Caco-2 (cell line): ENCODE measurements around the gene ABI2. TPM values are rescaled to one million over a fixed set of nuclear protein-coding genes. Genes with fewer than 3 reads are reported as not detected.

ENCODE experiments used
- BruUV-seq: library from RNA; stranded (reverse); fragments of 400-500 nt; replicated peaks from 2 replicates; lab custom pipeline; 2021; lab: Mats Ljungman, UMichigan
- CTCF ChIA-PET: fragments of 300-600 bp; sonication (Branson Sonifier 250); formaldehyde crosslinking; loops from one replicate; lab custom pipeline; 2022; ENCODE audit warnings: antibody characterized with exemption; lab: Charles Lee
- POLR2A ChIA-PET: fragments of 300-600 bp; sonication (Branson Sonifier 250); formaldehyde crosslinking; loops from one replicate; lab custom pipeline; 2022; ENCODE audit warnings: antibody characterized with exemption; lab: Charles Lee
- DNase-seq, 2 experiments: peaks; one replicate each; pipeline versions ENCODE4 v3.0.0 to v3.0.0-alpha.2; 2020 to 2022
- H3K27me3 ChIP-seq: replicated peaks from 2 replicates; pipeline ENCODE4 v1.6.0; 2011; ENCODE audit warnings: low read length; ENCODE audit not compliant: control insufficient read depth, insufficient read depth
- H3K36me3 ChIP-seq: 2 replicates; pipeline ENCODE4 v1.5.1; 2011; ENCODE audit warnings: low read length; ENCODE audit not compliant: control insufficient read depth, insufficient read depth
- H3K4me1 ChIP-seq: fragments of 250-450 bp; sonication (Bioruptor Pico); 2 replicates; pipeline ENCODE4 v1.5.1; 2020; ENCODE audit warnings: mild to moderate bottlenecking
- H3K4me3 ChIP-seq: 2 replicates; pipeline ENCODE4 v1.5.1; 2011; ENCODE audit warnings: low read depth, mild to moderate bottlenecking, control low read depth, low read length
- H3K9me3 ChIP-seq: fragments of 250-450 bp; sonication (Bioruptor Pico); 2 replicates; pipeline ENCODE4 v1.5.1; 2020; ENCODE audit warnings: mild to moderate bottlenecking, moderate library complexity
- H3K27ac Mint-ChIP-seq: one replicate; pipeline ENCODE4 v1.8.0; 2022; ENCODE audit warnings: mixed read lengths; ENCODE audit not compliant: unreplicated experiment
- H3K27me3 Mint-ChIP-seq: one replicate; pipeline ENCODE4 v1.8.0; 2022; ENCODE audit warnings: mixed read lengths; ENCODE audit not compliant: insufficient read depth, unreplicated experiment
- H3K36me3 Mint-ChIP-seq: one replicate; pipeline ENCODE4 v1.8.0; 2022; ENCODE audit warnings: mild to moderate bottlenecking, mixed read lengths; ENCODE audit not compliant: insufficient read depth, unreplicated experiment
- H3K4me1 Mint-ChIP-seq: one replicate; pipeline ENCODE4 v1.8.0; 2022; ENCODE audit warnings: low read depth, mixed read lengths; ENCODE audit not compliant: unreplicated experiment
- H3K4me3 Mint-ChIP-seq: one replicate; pipeline ENCODE4 v1.8.0; 2022; ENCODE audit warnings: mild to moderate bottlenecking, moderate library complexity, mixed read lengths; ENCODE audit not compliant: unreplicated experiment
- H3K9me3 Mint-ChIP-seq: one replicate; pipeline ENCODE4 v1.8.0; 2022; ENCODE audit warnings: mixed read lengths; ENCODE audit not compliant: unreplicated experiment
- CTCF ChIP-seq, 2 experiments: fragments of 200-600 bp in 1 of 2; IDR thresholded peaks; 1 replicate in 1 of 2; 2 replicates in 1 of 2; pipeline versions ENCODE4 v1.5.1 to v1.8.0; 2011 to 2022; ENCODE audit warnings: antibody characterized with exemption in 1 of 2, control low read depth in 1 of 2, inconsistent platforms in 1 of 2, low read depth in 1 of 2, low read length in 1 of 2, mild to moderate bottlenecking in 1 of 2, moderate library complexity in 1 of 2; ENCODE audit not compliant: insufficient read depth in 1 of 2, severe bottlenecking in 1 of 2, unreplicated experiment in 1 of 2
- intact Hi-C: fragments of 100-400 bp; cut with micrococcal nuclease; formaldehyde crosslinking; loops from one replicate; pipeline ENCODE4 v1.10.0; 2022; ENCODE audit not compliant: unreplicated experiment
- total RNA-seq: library from RNA; stranded (reverse); gene quantifications from 2 replicates; pipeline ENCODE4 v1.2.3, GENCODE V29; 2022

ABI2 gene
- total RNA-seq, 1 experiment from 2014 or later: 60.0 TPM

DNA sequence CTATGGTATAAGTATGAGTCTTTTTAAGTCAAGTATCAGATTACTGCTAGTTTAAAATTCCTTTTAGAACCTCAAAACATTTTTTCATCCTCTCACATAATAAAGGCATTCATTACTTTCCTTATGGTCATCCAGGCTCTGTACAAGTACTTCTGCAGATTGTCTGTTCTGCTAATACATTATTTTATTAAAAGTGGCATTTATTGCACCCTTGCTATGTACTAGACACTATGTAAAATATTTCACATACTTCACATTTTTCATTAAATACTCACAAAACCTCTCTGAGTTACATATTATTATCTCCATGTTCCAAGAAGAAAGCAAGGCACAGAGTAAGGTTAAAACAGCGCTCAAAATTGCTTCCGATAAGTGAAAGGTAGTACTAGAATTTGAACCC is 122.8 kb downstream of the ABI2 start:
- BruUV-seq: no TSS peak
- Mint-ChIP-seq H3K27me3 (no peaks in the 10 kb centered on the region), H3K27ac (no peak overlapping the region), H3K9me3 (no peaks in the 10 kb centered on the region), H3K4me3 (no peak overlapping the region), H3K36me3 (peaks cover 83% of the 10 kb centered on the region), H3K4me1 (peaks cover 13% of the 10 kb centered on the region)
- peaks cover 10% of the 10 kb centered on the region for H3K4me1 ChIP-seq
- ChIA-PET CTCF (no interaction called here), POLR2A (no interaction called here)
- intact Hi-C loops: loop anchor here (10.0 kb wide), 1 partner anchor 616 kb away; no protein-coding TSS in a partner anchor
- H3K4me3 ChIP-seq: no peak overlapping the region
- no peaks in the 10 kb centered on the region for H3K27me3 ChIP-seq
- H3K9me3 ChIP-seq: no peaks in the 10 kb centered on the region
- H3K36me3 ChIP-seq: peaks cover 3% of the 10 kb centered on the region
- TF ChIP-seq CTCF (IDR thresholded peaks at IDR 0.05; ENCODE audit: insufficient read depth in 1 of 2, low read depth in 1 of 2, low read length in 1 of 2, severe bottlenecking in 1 of 2, unreplicated experiment in 1 of 2): no peak
- no peak for DNase-seq

- Histone ChIP-seq H3K4me1 (peaks cover 10% of the 10 kb centered on the region), H3K36me3 (peaks cover 1% of the 10 kb centered on the region; the same call in 1 of the 2 replicates), H3K9me3 (no peaks in the 10 kb centered on the region), H3K4me3 (no peak overlapping the region), H3K27me3 (no peaks in the 10 kb centered on the region)
- no TSS peak for BruUV-seq
- no peak for TF ChIP-seq CTCF (IDR thresholded peaks at IDR 0.05; ENCODE audit: insufficient read depth in 1 of 2, low read depth in 1 of 2, low read length in 1 of 2, severe bottlenecking in 1 of 2, unreplicated experiment in 1 of 2)
- DNase-seq: peak in 1 of 2 experiments; percentile 17
- Mint-ChIP-seq H3K9me3 (no peaks in the 10 kb centered on the region), H3K4me3 (peak overlapping the region; percentile 11), H3K27me3 (no peaks in the 10 kb centered on the region), H3K4me1 (peaks cover 13% of the 10 kb centered on the region), H3K36me3 (peaks cover 77% of the 10 kb centered on the region), H3K27ac (no peak overlapping the region)
- CTCF ChIA-PET: no interaction called here
- intact Hi-C loops: loop anchor here (10.0 kb wide), 1 partner anchor 617 kb away; no protein-coding TSS in a partner anchor
- POLR2A ChIA-PET: no interaction called here
Observed at GRCh38 chr2:203451689-203452088, 123.5 kb downstream of the ABI2 start.

DNA sequence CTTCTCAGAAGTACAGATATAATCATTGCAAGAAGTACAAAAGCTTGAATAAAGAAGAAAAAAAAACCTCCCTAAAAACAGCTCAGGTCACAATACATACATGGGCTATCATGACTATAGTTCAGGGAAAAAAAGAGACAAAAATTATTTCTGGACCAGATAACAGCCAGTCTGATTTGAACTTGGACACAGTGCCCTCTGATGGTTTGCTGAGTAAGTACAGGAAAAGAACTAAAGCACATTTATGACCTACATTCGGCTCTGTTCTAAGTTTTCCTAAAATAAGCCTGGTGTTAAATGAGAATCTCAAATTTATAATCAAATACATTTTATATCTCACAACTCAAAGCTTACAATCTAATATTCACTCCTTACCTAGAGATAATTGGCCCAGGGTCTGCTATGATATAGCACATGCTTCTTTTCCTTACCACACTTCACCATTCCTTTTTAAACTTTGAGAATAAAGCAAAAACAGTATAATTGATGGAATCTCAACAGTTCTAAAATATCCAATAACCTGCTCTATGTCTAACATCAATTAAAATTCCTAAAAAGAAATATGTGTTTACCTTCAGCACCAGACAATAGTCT is 125.8 kb downstream of the ABI2 start:
- ChIA-PET POLR2A (no interaction called here), CTCF (no interaction called here)
- peak in 1 of 2 experiments; percentile 51 for DNase-seq
- Mint-ChIP-seq H3K27me3 (no peaks in the 10 kb centered on the region), H3K4me3 (no peak overlapping the region), H3K9me3 (no peaks in the 10 kb centered on the region), H3K4me1 (peaks cover 13% of the 10 kb centered on the region), H3K27ac (no peak overlapping the region), H3K36me3 (peaks cover 79% of the 10 kb centered on the region)
- intact Hi-C loops: loop anchor here (2.0 to 10.0 kb wide), 2 partner anchors 361 to 619 kb away; no protein-coding TSS in a partner anchor
- H3K9me3 ChIP-seq: no peaks in the 10 kb centered on the region
- BruUV-seq: no TSS peak
- peak; percentile 70 to 80 for TF ChIP-seq CTCF (IDR thresholded peaks at IDR 0.05; ENCODE audit: insufficient read depth in 1 of 2, low read depth in 1 of 2, low read length in 1 of 2, severe bottlenecking in 1 of 2, unreplicated experiment in 1 of 2)
- no peak overlapping the region for H3K4me3 ChIP-seq
- peaks cover 10% of the 10 kb centered on the region for H3K4me1 ChIP-seq
- H3K36me3 ChIP-seq: peaks cover 1% of the 10 kb centered on the region
- no peaks in the 10 kb centered on the region for H3K27me3 ChIP-seq
